GM12873 (cell line): ENCODE data around the gene TTLL5.

Experiments used
- CTCF ChIP-seq: IDR thresholded peaks from 2 replicates; pipeline ENCODE4 v1.5.1; 2012; ENCODE audit warnings: low read depth, mild to moderate bottlenecking, moderate library complexity, low read length, control low read depth; ENCODE audit not compliant: insufficient read depth; ENCODE audit errors: missing control alignments

Gene TTLL5

GRCh38 chr14:75660630-75661498 lies at the start of gene TTLL5, which contains the start of gene ERG28:
Gene TTLL5, plus strand, starts transcription at chr14:75661246. Its CDS starts 1,904 bp downstream, at chr14:75663150.
Gene ERG28, minus strand, starts transcription at chr14:75660876. Its CDS starts 3,374 bp downstream, at chr14:75657502.
- no peak for TF ChIP-seq CTCF

- no peak for TF ChIP-seq CTCF
Observed at GRCh38 chr14:75612157-75612556, 48.9 kb upstream of the TTLL5 start.

GRCh38 chr14:75614179-75614578 lies 46.9 kb upstream of the TTLL5 start:
- no peak for TF ChIP-seq CTCF

- TF ChIP-seq CTCF, result no peak
Observed at GRCh38 chr14:75615200-75615599, 45.8 kb upstream of the TTLL5 start.

GRCh38 chr14:75619548-75619947 lies 41.5 kb upstream of the TTLL5 start:
- no peak for TF ChIP-seq CTCF

- no peak for TF ChIP-seq CTCF
Observed at GRCh38 chr14:75625034-75625433, 36.0 kb upstream of the TTLL5 start.

- TF ChIP-seq CTCF, result no peak
Observed at GRCh38 chr14:75626396-75626795, 34.6 kb upstream of the TTLL5 start.
